Measurements from ENCODE around the gene MORN4. TPM values are rescaled to one million over a fixed set of nuclear protein-coding genes. Genes with fewer than 3 reads are reported as not detected.

MORN4 gene
- total and polyA plus RNA-seq, 2 of the 13 experiments (the other 11 are each of a cell fraction or from before 2014, with no cell fraction given) = 3.4 to 9.1 TPM

GRCh38 chr10:97648562-97649404, 15.5 kb upstream of the MORN4 start:
- Histone ChIP-seq H3K4me1 (ENCODE audit: insufficient read depth, low read length) (peaks cover 16% of the 10 kb centered on the region; the same call in 1 of the 2 replicates), H3K4me3 (replicated peaks in 1 of 3; ENCODE audit: insufficient read depth in 1 of 3, low read depth in 2 of 3, low read length in 3 of 3) (no peak overlapping the region), H3K36me3 (replicated peaks in 1 of 2; ENCODE audit: control insufficient read depth in 1 of 2, insufficient read depth in 2 of 2, low read length in 2 of 2) (peaks cover 18 to 39% of the 10 kb centered on the region in 2 experiments), H3K27ac (ENCODE audit: extremely low read length, insufficient read depth, low read length) (no peak overlapping the region), H3K9me3 (ENCODE audit: low read length) (no peaks in the 10 kb centered on the region), H2AFZ (ENCODE audit: low read length) (no peak overlapping the region), H3K27me3 (ENCODE audit: control insufficient read depth in 1 of 2, insufficient read depth in 2 of 2, low read length in 2 of 2) (no peaks in the 10 kb centered on the region), H4K20me1 (ENCODE audit: insufficient read depth, low read length) (no peaks in the 10 kb centered on the region), H3K4me2 (ENCODE audit: low read depth, low read length) (no peak overlapping the region), H3K79me2 (ENCODE audit: insufficient read depth, low read length) (peaks cover 5% of the 10 kb centered on the region), H3K9ac (ENCODE audit: insufficient read depth, low read depth, low read length) (no peak overlapping the region)
- DNase-seq (ENCODE audit: low spot score) (peak; percentile 68), ATAC-seq (no peak; the same call in 2 of the 3 replicates), FAIRE-seq (no peak)
- TF ChIP-seq, protein P1, sequence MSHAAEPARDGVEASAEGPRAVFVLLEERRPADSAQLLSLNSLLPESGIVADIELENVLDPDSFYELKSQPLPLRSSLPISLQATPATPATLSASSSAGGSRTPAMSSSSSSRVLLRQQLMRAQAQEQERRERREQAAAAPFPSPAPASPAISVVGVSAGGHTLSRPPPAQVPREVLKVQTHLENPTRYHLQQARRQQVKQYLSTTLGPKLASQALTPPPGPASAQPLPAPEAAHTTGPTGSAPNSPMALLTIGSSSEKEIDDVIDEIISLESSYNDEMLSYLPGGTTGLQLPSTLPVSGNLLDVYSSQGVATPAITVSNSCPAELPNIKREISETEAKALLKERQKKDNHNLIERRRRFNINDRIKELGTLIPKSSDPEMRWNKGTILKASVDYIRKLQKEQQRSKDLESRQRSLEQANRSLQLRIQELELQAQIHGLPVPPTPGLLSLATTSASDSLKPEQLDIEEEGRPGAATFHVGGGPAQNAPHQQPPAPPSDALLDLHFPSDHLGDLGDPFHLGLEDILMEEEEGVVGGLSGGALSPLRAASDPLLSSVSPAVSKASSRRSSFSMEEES (CRISPR knock-in tag; IDR thresholded peaks at IDR 0.05) = peak; percentile 81
- TF ChIP-seq GFI1 (CRISPR knock-in tag; IDR thresholded peaks at IDR 0.05; ENCODE audit: borderline replicate concordance) (no peak), FOSL2 (CRISPR knock-in tag; IDR thresholded peaks at IDR 0.05) (peak; percentile 62), RAD21 (CRISPR knock-in tag; IDR thresholded peaks at IDR 0.05) (no peak)
- BruUV-seq (replicated peaks) = no TSS peak
- WGBS (ENCODE audit: low lambda C conversion rate) = 91% methylated on average over 5 of the region's 5 CpGs
- CTCF ChIA-PET (ENCODE audit: low intra/inter-chr PET ratio, low total read pairs) = no interaction called here
- in situ Hi-C loops (cut with HindIII; ENCODE audit: extremely low pct_ligation_motif_present, low pct_unique_long_range_greater_than_20kb) (no loop called here), intact Hi-C loops (cut with micrococcal nuclease; ENCODE audit: unreplicated experiment) (no loop called here)
- POLR2A ChIA-PET = interaction anchor here (1.6 kb wide), 1 partner anchor 9 kb away, joined by 8 read pairs; the partner anchor contains the start of gene PI4K2A

GRCh38 chr10:97647556-97647955, 14.3 kb upstream of the MORN4 start:
- Histone ChIP-seq H2AFZ (ENCODE audit: low read length) (no peak overlapping the region), H3K4me2 (ENCODE audit: low read depth, low read length) (no peak overlapping the region), H3K79me2 (ENCODE audit: insufficient read depth, low read length) (peaks cover 5% of the 10 kb centered on the region), H3K9me3 (ENCODE audit: low read length) (no peaks in the 10 kb centered on the region), H3K9ac (ENCODE audit: insufficient read depth, low read depth, low read length) (no peak overlapping the region), H3K4me1 (ENCODE audit: insufficient read depth, low read length) (peaks cover 28% of the 10 kb centered on the region), H3K36me3 (replicated peaks in 1 of 2; ENCODE audit: control insufficient read depth in 1 of 2, insufficient read depth in 2 of 2, low read length in 2 of 2) (peaks cover 15 to 28% of the 10 kb centered on the region in 2 experiments), H3K27ac (ENCODE audit: extremely low read length, insufficient read depth, low read length) (no peak overlapping the region), H3K4me3 (replicated peaks in 1 of 3; ENCODE audit: insufficient read depth in 1 of 3, low read depth in 2 of 3, low read length in 3 of 3) (no peak overlapping the region), H4K20me1 (ENCODE audit: insufficient read depth, low read length) (no peaks in the 10 kb centered on the region), H3K27me3 (ENCODE audit: control insufficient read depth in 1 of 2, insufficient read depth in 2 of 2, low read length in 2 of 2) (no peaks in the 10 kb centered on the region)
- ATAC-seq (no peak), DNase-seq (ENCODE audit: low spot score) (no peak), FAIRE-seq (no peak)
- TF ChIP-seq, protein P2, sequence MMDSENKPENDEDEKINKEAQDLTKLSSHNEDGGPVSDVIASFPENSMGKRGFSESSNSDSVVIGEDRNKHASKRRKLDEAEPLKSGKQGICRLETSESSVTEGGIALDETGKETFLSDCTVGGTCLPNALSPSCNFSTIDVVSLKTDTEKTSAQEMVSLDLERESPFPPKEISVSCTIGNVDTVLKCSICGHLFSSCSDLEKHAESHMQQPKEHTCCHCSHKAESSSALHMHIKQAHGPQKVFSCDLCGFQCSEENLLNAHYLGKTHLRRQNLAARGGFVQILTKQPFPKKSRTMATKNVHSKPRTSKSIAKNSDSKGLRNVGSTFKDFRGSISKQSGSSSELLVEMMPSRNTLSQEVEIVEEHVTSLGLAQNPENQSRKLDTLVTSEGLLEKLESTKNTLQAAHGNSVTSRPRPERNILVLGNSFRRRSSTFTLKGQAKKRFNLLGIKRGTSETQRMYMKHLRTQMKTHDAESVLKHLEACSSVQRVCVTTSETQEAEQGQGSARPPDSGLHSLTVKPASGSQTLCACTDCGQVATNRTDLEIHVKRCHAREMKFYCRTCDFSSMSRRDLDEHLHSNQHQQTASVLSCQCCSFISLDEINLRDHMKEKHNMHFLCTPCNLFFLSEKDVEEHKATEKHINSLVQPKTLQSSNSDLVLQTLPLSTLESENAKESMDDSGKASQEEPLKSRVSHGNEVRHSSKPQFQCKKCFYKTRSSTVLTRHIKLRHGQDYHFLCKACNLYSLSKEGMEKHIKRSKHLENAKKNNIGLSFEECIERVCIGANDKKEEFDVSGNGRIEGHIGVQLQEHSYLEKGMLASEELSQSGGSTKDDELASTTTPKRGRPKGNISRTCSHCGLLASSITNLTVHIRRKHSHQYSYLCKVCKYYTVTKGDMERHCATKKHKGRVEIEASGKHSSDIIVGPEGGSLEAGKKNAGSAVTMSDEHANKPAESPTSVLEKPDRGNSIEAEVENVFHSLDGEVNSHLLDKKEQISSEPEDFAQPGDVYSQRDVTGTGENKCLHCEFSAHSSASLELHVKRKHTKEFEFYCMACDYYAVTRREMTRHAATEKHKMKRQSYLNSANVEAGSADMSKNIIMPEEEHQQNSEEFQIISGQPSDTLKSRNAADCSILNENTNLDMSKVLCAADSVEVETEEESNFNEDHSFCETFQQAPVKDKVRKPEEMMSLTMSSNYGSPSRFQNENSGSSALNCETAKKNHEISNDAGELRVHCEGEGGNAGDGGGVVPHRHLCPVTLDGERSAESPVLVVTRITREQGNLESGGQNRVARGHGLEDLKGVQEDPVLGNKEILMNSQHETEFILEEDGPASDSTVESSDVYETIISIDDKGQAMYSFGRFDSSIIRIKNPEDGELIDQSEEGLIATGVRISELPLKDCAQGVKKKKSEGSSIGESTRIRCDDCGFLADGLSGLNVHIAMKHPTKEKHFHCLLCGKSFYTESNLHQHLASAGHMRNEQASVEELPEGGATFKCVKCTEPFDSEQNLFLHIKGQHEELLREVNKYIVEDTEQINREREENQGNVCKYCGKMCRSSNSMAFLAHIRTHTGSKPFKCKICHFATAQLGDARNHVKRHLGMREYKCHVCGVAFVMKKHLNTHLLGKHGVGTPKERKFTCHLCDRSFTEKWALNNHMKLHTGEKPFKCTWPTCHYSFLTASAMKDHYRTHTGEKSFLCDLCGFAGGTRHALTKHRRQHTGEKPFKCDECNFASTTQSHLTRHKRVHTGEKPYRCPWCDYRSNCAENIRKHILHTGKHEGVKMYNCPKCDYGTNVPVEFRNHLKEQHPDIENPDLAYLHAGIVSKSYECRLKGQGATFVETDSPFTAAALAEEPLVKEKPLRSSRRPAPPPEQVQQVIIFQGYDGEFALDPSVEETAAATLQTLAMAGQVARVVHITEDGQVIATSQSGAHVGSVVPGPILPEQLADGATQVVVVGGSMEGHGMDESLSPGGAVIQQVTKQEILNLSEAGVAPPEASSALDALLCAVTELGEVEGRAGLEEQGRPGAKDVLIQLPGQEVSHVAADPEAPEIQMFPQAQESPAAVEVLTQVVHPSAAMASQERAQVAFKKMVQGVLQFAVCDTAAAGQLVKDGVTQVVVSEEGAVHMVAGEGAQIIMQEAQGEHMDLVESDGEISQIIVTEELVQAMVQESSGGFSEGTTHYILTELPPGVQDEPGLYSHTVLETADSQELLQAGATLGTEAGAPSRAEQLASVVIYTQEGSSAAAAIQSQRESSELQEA (CRISPR knock-in tag; IDR thresholded peaks at IDR 0.05; ENCODE audit: not compliant biosample characterization) = no peak
- peak; percentile 57; the same call in 1 of the 2 replicates for TF ChIP-seq CEBPB (IDR thresholded peaks at IDR 0.05; ENCODE audit: borderline replicate concordance, low read depth, low read length)
- no TSS peak for BruUV-seq (replicated peaks)
- in situ Hi-C loops (cut with HindIII; ENCODE audit: extremely low pct_ligation_motif_present, low pct_unique_long_range_greater_than_20kb) = no loop called here
- intact Hi-C loops (cut with micrococcal nuclease; ENCODE audit: unreplicated experiment) = no loop called here
- POLR2A ChIA-PET = no interaction called here
- 72% methylated on average over 1 of the region's 1 CpG for WGBS (ENCODE audit: low lambda C conversion rate)
- CTCF ChIA-PET (ENCODE audit: low intra/inter-chr PET ratio, low total read pairs) = no interaction called here

Data from HepG2 (cell line).